GM12891 (cell line): ENCODE results near the gene ATXN7.

Experiments used
- PAX5 ChIP-seq: IDR thresholded peaks from 2 replicates; pipeline ENCODE4 v1.6.1; 2011; ENCODE audit warnings: low read length, moderate library complexity, mild to moderate bottlenecking; ENCODE audit not compliant: insufficient read depth, severe bottlenecking
- POLR2A ChIP-seq: IDR thresholded peaks from 2 replicates; pipeline ENCODE4 v1.6.1; 2011; ENCODE audit warnings: low read depth, low read length, control low read depth
- POLR2AphosphoS5 ChIP-seq: IDR thresholded peaks from 2 replicates; pipeline ENCODE4 v1.6.1; 2011; ENCODE audit warnings: low read depth, low read length, control low read depth
- POU2F2 ChIP-seq: IDR thresholded peaks from 2 replicates; pipeline ENCODE4 v1.6.1; 2011; ENCODE audit warnings: low read depth, mild to moderate bottlenecking, control low read depth, low read length, moderate library complexity
- SPI1 ChIP-seq: IDR thresholded peaks from 2 replicates; pipeline ENCODE4 v1.6.1; 2011; ENCODE audit warnings: low read depth, low read length, control low read depth
- TAF1 ChIP-seq: IDR thresholded peaks from 2 replicates; pipeline ENCODE4 v1.6.1; 2011; ENCODE audit warnings: low read depth, low read length, control low read depth

- TF ChIP-seq POLR2A (no peak), POLR2AphosphoS5 (no peak), SPI1 (no peak), TAF1 (no peak), POU2F2 (no peak), PAX5 (no peak)
These were observed 47.8 kb downstream of the ATXN7 start for GRCh38 chr3:63911509-63911872.
